H9 (cell line): Measurements from ENCODE around the gene CRISP2. TPM values are rescaled to one million over a fixed set of nuclear protein-coding genes. Genes with fewer than 3 reads are reported as not detected.

Source experiments
- DNase-seq: peaks from one replicate; pipeline ENCODE4 v3.0.0-alpha.2; 2017
- H2AFZ ChIP-seq: one replicate; pipeline ENCODE4 v1.6.1; 2013; ENCODE audit warnings: mild to moderate bottlenecking, low read length, control low read depth, moderate library complexity
- H2AK5ac ChIP-seq: 2 replicates; pipeline ENCODE4 v1.6.1; 2013; ENCODE audit warnings: low read length, control low read depth, mixed read lengths; ENCODE audit not compliant: insufficient read length
- H2BK120ac ChIP-seq: one replicate; pipeline ENCODE4 v1.6.1; 2013; ENCODE audit warnings: low read depth, mild to moderate bottlenecking, low read length, control low read depth, inconsistent platforms; ENCODE audit not compliant: poor library complexity, severe bottlenecking
- H2BK12ac ChIP-seq: 2 replicates; pipeline ENCODE4 v1.6.1; 2013; ENCODE audit warnings: low read length, control low read depth, mixed read lengths, low read depth; ENCODE audit not compliant: insufficient read length
- H2BK15ac ChIP-seq: 2 replicates; pipeline ENCODE4 v1.6.1; 2013; ENCODE audit warnings: low read depth, low read length, control low read depth
- H2BK20ac ChIP-seq: one replicate; pipeline ENCODE4 v1.6.1; 2013; ENCODE audit warnings: low read depth, mild to moderate bottlenecking, low read length, control low read depth, inconsistent platforms; ENCODE audit not compliant: poor library complexity, severe bottlenecking
- H2BK5ac ChIP-seq: 2 replicates; pipeline ENCODE4 v1.6.1; 2013; ENCODE audit warnings: low read length, control low read depth, mixed read lengths; ENCODE audit not compliant: insufficient read length
- H3K14ac ChIP-seq: 2 replicates; pipeline ENCODE4 v1.6.1; 2013; ENCODE audit warnings: low read length, control low read depth; ENCODE audit not compliant: insufficient read depth
- H3K18ac ChIP-seq: 2 replicates; pipeline ENCODE4 v1.6.1; 2013; ENCODE audit warnings: low read depth, mild to moderate bottlenecking, mixed read lengths, low read length, control low read depth; ENCODE audit not compliant: insufficient read length
- H3K23ac ChIP-seq: 2 replicates; pipeline ENCODE4 v1.6.1; 2013; ENCODE audit warnings: low read length, control low read depth, mixed read lengths, low read depth; ENCODE audit not compliant: insufficient read length
- H3K23me2 ChIP-seq: 2 replicates; pipeline ENCODE4 v1.6.1; 2013; ENCODE audit warnings: low read depth, mild to moderate bottlenecking, mixed read lengths, low read length, control low read depth; ENCODE audit not compliant: insufficient read length, poor library complexity, severe bottlenecking
- H3K27ac ChIP-seq: 2 replicates; pipeline ENCODE4 v1.5.1; 2013; ENCODE audit warnings: low read length, control low read depth, mixed read lengths, low read depth; ENCODE audit not compliant: insufficient read length
- H3K27me3 ChIP-seq: 2 replicates; pipeline ENCODE4 v1.6.1; 2013; ENCODE audit warnings: low read length, control low read depth, inconsistent platforms; ENCODE audit not compliant: insufficient read depth
- H3K4ac ChIP-seq: 2 replicates; pipeline ENCODE4 v1.6.1; 2013; ENCODE audit warnings: low read depth, mild to moderate bottlenecking, control low read depth, inconsistent platforms, low read length, moderate library complexity
- H3K4me1 ChIP-seq: 2 replicates; pipeline ENCODE4 v1.6.1; 2013; ENCODE audit warnings: low read length, control low read depth, inconsistent platforms; ENCODE audit not compliant: insufficient read depth
- H3K4me2 ChIP-seq: 2 replicates; pipeline ENCODE4 v1.6.1; 2013; ENCODE audit warnings: low read length, control low read depth, mixed read lengths; ENCODE audit not compliant: insufficient read length, insufficient read depth
- H3K56ac ChIP-seq: 2 replicates; pipeline ENCODE4 v1.6.1; 2013; ENCODE audit warnings: low read depth, mild to moderate bottlenecking, mixed read lengths, low read length, control low read depth; ENCODE audit not compliant: insufficient read length
- H3K79me1 ChIP-seq: 2 replicates; pipeline ENCODE4 v1.6.1; 2013; ENCODE audit warnings: low read depth, mild to moderate bottlenecking, moderate library complexity, low read length, control low read depth, inconsistent platforms; ENCODE audit not compliant: insufficient read depth, poor library complexity, severe bottlenecking
- H3K79me2 ChIP-seq: 2 replicates; pipeline ENCODE4 v1.6.1; 2013; ENCODE audit warnings: low read length, control low read depth, inconsistent platforms; ENCODE audit not compliant: insufficient read depth
- H3K9ac ChIP-seq: 2 replicates; pipeline ENCODE4 v1.6.1; 2013; ENCODE audit warnings: low read length, control low read depth, mixed read lengths; ENCODE audit not compliant: insufficient read length; ENCODE audit errors: extremely low read depth
- H3K9me3 ChIP-seq: one replicate; pipeline ENCODE4 v1.6.1; 2013; ENCODE audit warnings: low read depth, low read length, inconsistent platforms; ENCODE audit not compliant: control insufficient read depth
- H3T11ph ChIP-seq: one replicate; pipeline ENCODE4 v1.6.1; 2013; ENCODE audit warnings: mild to moderate bottlenecking, low read length, control low read depth, inconsistent platforms
- H4K20me1 ChIP-seq: one replicate; pipeline ENCODE4 v1.6.1; 2013; ENCODE audit not compliant: control insufficient read depth, insufficient read length, insufficient read depth
- H4K5ac ChIP-seq: 2 replicates; pipeline ENCODE4 v1.6.1; 2013; ENCODE audit warnings: low read depth, mild to moderate bottlenecking, mixed read lengths, low read length, control low read depth; ENCODE audit not compliant: insufficient read length
- H4K8ac ChIP-seq: replicated peaks from 2 replicates; pipeline ENCODE4 v1.6.1; 2013; ENCODE audit warnings: low read length, control low read depth, mixed read lengths, low read depth; ENCODE audit not compliant: insufficient read length
- H4K91ac ChIP-seq: 2 replicates; pipeline ENCODE4 v1.6.1; 2013; ENCODE audit warnings: low read depth, mild to moderate bottlenecking, moderate library complexity, mixed read lengths, low read length, control low read depth; ENCODE audit not compliant: insufficient read length
- H3K27ac Mint-ChIP-seq, 3 experiments: 2 replicates in 2 of 3; 3 replicates in 1 of 3; pipeline ENCODE4 v1.8.0; 2020 to 2021; ENCODE audit warnings: mixed read lengths in 3 of 3, mild to moderate bottlenecking in 1 of 3, moderate library complexity in 1 of 3
- H3K27me3 Mint-ChIP-seq: 2 replicates; pipeline ENCODE4 v1.8.0; 2021; ENCODE audit warnings: low read depth, mild to moderate bottlenecking, moderate library complexity, mixed read lengths
- H3K36me3 Mint-ChIP-seq, 3 experiments: 2 replicates in 2 of 3; 3 replicates in 1 of 3; pipeline ENCODE4 v1.8.0; 2020 to 2021; ENCODE audit warnings: low read depth in 3 of 3, mixed read lengths in 3 of 3; ENCODE audit not compliant: insufficient read depth in 1 of 3
- H3K4me1 Mint-ChIP-seq, 2 experiments: 2 replicates each; pipeline ENCODE4 v1.8.0; 2020; ENCODE audit warnings: mixed read lengths in 2 of 2
- H3K4me3 Mint-ChIP-seq, 2 experiments: 2 replicates in 1 of 2; 3 replicates in 1 of 2; pipeline ENCODE4 v1.8.0; 2020 to 2021; ENCODE audit warnings: mild to moderate bottlenecking in 2 of 2, mixed read lengths in 2 of 2, moderate library complexity in 1 of 2
- H3K9me3 Mint-ChIP-seq, 2 experiments: 2 replicates in 1 of 2; 3 replicates in 1 of 2; pipeline ENCODE4 v1.8.0; 2020; ENCODE audit warnings: mild to moderate bottlenecking in 2 of 2, mixed read lengths in 2 of 2, moderate library complexity in 1 of 2
- CTCF ChIP-seq: fragments of 200-600 bp; sonication (generic); conservative IDR thresholded peaks from 3 replicates; pipeline ENCODE4 v1.8.0; 2021; ENCODE audit warnings: antibody characterized with exemption, mild to moderate bottlenecking
- total RNA-seq: library from RNA; stranded (reverse); gene quantifications from 2 replicates; pipeline ENCODE4 v1.2.1, GENCODE V29; 2021

CRISP2 gene
- total RNA-seq, 1 experiment from 2014 or later, result not detected

- no peak overlapping the region for H2BK120ac ChIP-seq
- Mint-ChIP-seq H3K36me3 (peaks cover 0 to 7% (median 4%) of the 10 kb centered on the region in 3 experiments; a peak in 2 of 7 replicates), H3K9me3 (peaks cover 0 to 12% of the 10 kb centered on the region in 2 experiments; a peak in 4 of 5 replicates), H3K27me3 (no peaks in the 10 kb centered on the region), H3K27ac (no peak overlapping the region), H3K4me1 (peaks cover 5% of the 10 kb centered on the region in 2 experiments; a peak in 3 of 4 replicates), H3K4me3 (no peak overlapping the region)
- H2BK5ac ChIP-seq, result no peak overlapping the region
- no peak overlapping the region for H4K8ac ChIP-seq
- DNase-seq, result no peak
- no peak for TF ChIP-seq CTCF
- H3K4me1 ChIP-seq, result no peaks in the 10 kb centered on the region
- no peak overlapping the region for H3T11ph ChIP-seq
- H3K23ac ChIP-seq, result no peak overlapping the region
- no peak overlapping the region for H3K27ac ChIP-seq
- H3K23me2 ChIP-seq, result no peaks in the 10 kb centered on the region
- no peak overlapping the region for H2AFZ ChIP-seq
- H4K91ac ChIP-seq, result no peak overlapping the region
- H2AK5ac ChIP-seq, result no peak overlapping the region
- no peak overlapping the region for H3K56ac ChIP-seq
- no peaks in the 10 kb centered on the region for H4K20me1 ChIP-seq
- H3K18ac ChIP-seq, result no peak overlapping the region
- no peaks in the 10 kb centered on the region for H3K27me3 ChIP-seq
- H4K5ac ChIP-seq, result no peak overlapping the region
- H3K14ac ChIP-seq, result no peak overlapping the region
- no peak overlapping the region for H2BK12ac ChIP-seq
- H3K79me2 ChIP-seq, result no peaks in the 10 kb centered on the region
- no peak overlapping the region for H3K4ac ChIP-seq
- no peak overlapping the region for H2BK15ac ChIP-seq
- H3K4me2 ChIP-seq, result no peak overlapping the region
- no peaks in the 10 kb centered on the region for H3K79me1 ChIP-seq
- H3K9ac ChIP-seq, result no peak overlapping the region
- no peak overlapping the region for H2BK20ac ChIP-seq
- no peaks in the 10 kb centered on the region for H3K9me3 ChIP-seq
Observed at GRCh38 chr6:49698478-49698877, 14.9 kb downstream of the CRISP2 start.
